OCI-LY3 (cell line): ENCODE data around the gene INF2.
A peak's percentile ranks its signal among the peaks of the same experiment; 100 is the strongest.

Experiments used
- H2AFZ ChIP-seq: fragments of 200-600, 300-600 bp; shearing (Covaris generic); 2 replicates; pipeline ENCODE4 v1.6.0; 2014; ENCODE audit warnings: antibody characterized with exemption, low read depth, low read length
- H3K27ac ChIP-seq: fragments of 200-600, 300-600 bp; sonication (generic); 2 replicates; pipeline ENCODE4 v1.5.1; 2014; ENCODE audit warnings: mild to moderate bottlenecking, low read length, moderate library complexity, mixed read lengths
- H3K27me3 ChIP-seq: fragments of 200-600, 300-600 bp; sonication (generic); 2 replicates; pipeline ENCODE4 v1.6.1; 2014; ENCODE audit warnings: low read depth, low read length, mixed read lengths
- H3K36me3 ChIP-seq: fragments of 200-600, 300-600 bp; sonication (generic); replicated peaks from 2 replicates; pipeline ENCODE3; 2014; ENCODE audit warnings: low read depth, low read length, mixed read lengths
- H3K4me1 ChIP-seq: fragments of 300-600, 200-600 bp; sonication (generic); 2 replicates; pipeline ENCODE4 v1.6.1; 2014; ENCODE audit warnings: low read length, mixed read lengths
- H3K4me2 ChIP-seq: fragments of 200-600, 300-600 bp; sonication (generic); 2 replicates; pipeline ENCODE4 v1.6.1; 2014; ENCODE audit warnings: low read length, mixed read lengths
- H3K4me3 ChIP-seq: fragments of 300-600, 200-600 bp; sonication (generic); 2 replicates; pipeline ENCODE4 v1.5.1; 2014; ENCODE audit warnings: antibody characterized with exemption, mild to moderate bottlenecking, low read length, moderate library complexity
- H3K79me2 ChIP-seq: fragments of 300-600, 200-600 bp; shearing (Covaris generic); 2 replicates; pipeline ENCODE4 v1.6.1; 2014; ENCODE audit warnings: mild to moderate bottlenecking, low read length, mixed read lengths
- H3K9ac ChIP-seq: fragments of 300-600, 200-600 bp; shearing (Covaris generic); 2 replicates; pipeline ENCODE4 v1.6.0; 2014; ENCODE audit warnings: mild to moderate bottlenecking, low read length, moderate library complexity
- H3K9me3 ChIP-seq: fragments of 200-600, 300-600 bp; shearing (Covaris generic); 2 replicates; pipeline ENCODE4 v1.6.1; 2014; ENCODE audit warnings: low read length, mixed read lengths; ENCODE audit not compliant: insufficient read depth
- H4K20me1 ChIP-seq: fragments of 200-600, 300-600 bp; sonication (generic); 2 replicates; pipeline ENCODE4 v1.6.1; 2016; ENCODE audit warnings: low read length, mixed read lengths; ENCODE audit not compliant: insufficient read depth
- CTCF ChIP-seq: fragments of 200-600, 300-600 bp; sonication (generic); IDR thresholded peaks from 2 replicates; pipeline ENCODE4 v1.5.1; 2014; ENCODE audit warnings: antibody characterized with exemption, low read length, low read depth
- EZH2phosphoT487 ChIP-seq: fragments of 200-600 bp; shearing (Covaris generic); IDR thresholded peaks from 2 replicates; pipeline ENCODE4 v1.6.1; 2018; ENCODE audit warnings: antibody characterized with exemption, mixed run types, low read depth

INF2 gene

GRCh38 chr14:104654119-104654518 lies 35.3 kb upstream of the INF2 start:
- H3K9ac ChIP-seq: no peak overlapping the region
- peaks cover 41% of the 10 kb centered on the region for H3K4me1 ChIP-seq
- no peaks in the 10 kb centered on the region for H3K79me2 ChIP-seq
- no peak overlapping the region for H3K4me2 ChIP-seq
- H3K27me3 ChIP-seq: peaks cover 25% of the 10 kb centered on the region
- H3K9me3 ChIP-seq: no peaks in the 10 kb centered on the region
- no peaks in the 10 kb centered on the region for H4K20me1 ChIP-seq
- H3K36me3 ChIP-seq: no peaks in the 10 kb centered on the region
- no peak overlapping the region for H3K27ac ChIP-seq
- no peak overlapping the region for H3K4me3 ChIP-seq
- TF ChIP-seq EZH2phosphoT487 (no peak), CTCF (no peak)
- H2AFZ ChIP-seq: no peak overlapping the region

GRCh38 chr14:104655128-104655848 lies 34.1 kb upstream of the INF2 start:
- Histone ChIP-seq H3K9me3 (no peaks in the 10 kb centered on the region), H2AFZ (no peak overlapping the region), H3K4me3 (no peak overlapping the region), H3K27me3 (peaks cover 37% of the 10 kb centered on the region), H3K4me2 (no peak overlapping the region), H3K79me2 (no peaks in the 10 kb centered on the region), H3K27ac (no peak overlapping the region), H3K4me1 (peaks cover 50% of the 10 kb centered on the region), H3K9ac (no peak overlapping the region), H3K36me3 (no peaks in the 10 kb centered on the region), H4K20me1 (no peaks in the 10 kb centered on the region)
- no peak for TF ChIP-seq CTCF
- no peak for TF ChIP-seq EZH2phosphoT487

- H3K36me3 ChIP-seq: no peaks in the 10 kb centered on the region
- H4K20me1 ChIP-seq: no peaks in the 10 kb centered on the region
- peak overlapping the region; percentile 67 for H3K4me2 ChIP-seq
- H3K27me3 ChIP-seq: peaks cover 38% of the 10 kb centered on the region
- H3K4me1 ChIP-seq: peaks cover 53% of the 10 kb centered on the region
- H2AFZ ChIP-seq: peak overlapping the region; percentile 46; the same call in 1 of the 2 replicates
- peak overlapping the region; percentile 34; the same call in 1 of the 2 replicates for H3K9ac ChIP-seq
- no peak overlapping the region for H3K27ac ChIP-seq
- peak overlapping the region; percentile 51 for H3K4me3 ChIP-seq
- no peak for TF ChIP-seq CTCF
- no peak for TF ChIP-seq EZH2phosphoT487
- H3K9me3 ChIP-seq: no peaks in the 10 kb centered on the region
- H3K79me2 ChIP-seq: no peaks in the 10 kb centered on the region
These were observed 33.3 kb upstream of the INF2 start for GRCh38 chr14:104656014-104656714.

GRCh38 chr14:104657101-104657524 lies 32.3 kb upstream of the INF2 start:
- H3K9ac ChIP-seq: peak overlapping the region; percentile 34; the same call in 1 of the 2 replicates
- H3K4me1 ChIP-seq: peaks cover 57% of the 10 kb centered on the region

More at GRCh38 chr14:104657101-104657524, 32.3 kb upstream of the INF2 start:
- Histone ChIP-seq H4K20me1 (no peaks in the 10 kb centered on the region), H3K4me2 (peak overlapping the region; percentile 67), H3K36me3 (no peaks in the 10 kb centered on the region), H3K4me3 (peak overlapping the region; percentile 51), H3K79me2 (no peaks in the 10 kb centered on the region), H2AFZ (0 out of 2 replicates have a peak overlapping the region, but pooled peaks have one; percentile 3), H3K9me3 (no peaks in the 10 kb centered on the region), H3K27me3 (peaks cover 38% of the 10 kb centered on the region), H3K27ac (peak overlapping the region; percentile 54)
- TF ChIP-seq EZH2phosphoT487 (no peak), CTCF (no peak)
